H1 (cell line): ENCODE results near the gene IGF1. TPM values are rescaled to one million over a fixed set of nuclear protein-coding genes. Genes with fewer than 3 reads are reported as not detected.

Experiments used
- CTCF ChIA-PET: fragments of 300-600 bp; sonication (Branson Sonifier 250); formaldehyde crosslinking; loops from one replicate; lab custom pipeline; 2021; ENCODE audit not compliant: partially characterized antibody; lab: Charles Lee
- POLR2A ChIA-PET: fragments of 300-600 bp; sonication (Branson Sonifier 250); formaldehyde crosslinking; loops from one replicate; lab custom pipeline; 2021; ENCODE audit warnings: inconsistent platforms; ENCODE audit not compliant: partially characterized antibody; lab: Charles Lee
- DNase-seq, 2 experiments: peaks; one replicate each; pipeline versions ENCODE4 v3.0.0 to v3.0.0-alpha.2; 2010 to 2022; ENCODE audit warnings: low spot score in 2 of 2, low read depth in 1 of 2, mixed read lengths in 1 of 2
- FAIRE-seq: peaks from 2 replicates; lab custom pipeline; 2011; peaks lifted over from hg19 to GRCh38; lab: Jason Lieb, UNC
- H2AFZ ChIP-seq: 2 replicates; pipeline ENCODE4 v1.8.1; 2012; ENCODE audit warnings: low read length, inconsistent platforms
- H2AK5ac ChIP-seq: 2 replicates; pipeline ENCODE4 v1.6.1; 2013; ENCODE audit warnings: low read depth, low read length
- H2BK120ac ChIP-seq: replicated peaks from 2 replicates; pipeline ENCODE3; 2013; ENCODE audit warnings: low read depth, low read length, inconsistent platforms
- H2BK12ac ChIP-seq: 2 replicates; pipeline ENCODE4 v1.6.1; 2013; ENCODE audit warnings: low read depth, low read length
- H2BK15ac ChIP-seq: 2 replicates; pipeline ENCODE4 v1.6.1; 2013; ENCODE audit warnings: low read length
- H2BK20ac ChIP-seq: 2 replicates; pipeline ENCODE4 v1.6.1; 2013; ENCODE audit warnings: low read length
- H2BK5ac ChIP-seq: 2 replicates; pipeline ENCODE4 v1.6.1; 2013; ENCODE audit warnings: low read depth, low read length
- H3K14ac ChIP-seq: 2 replicates; pipeline ENCODE4 v1.6.1; 2013; ENCODE audit warnings: inconsistent platforms; ENCODE audit not compliant: insufficient read length
- H3K18ac ChIP-seq: 2 replicates; pipeline ENCODE4 v1.6.1; 2013; ENCODE audit warnings: low read length; ENCODE audit errors: extremely low read depth
- H3K23ac ChIP-seq: 2 replicates; pipeline ENCODE4 v1.6.1; 2013; ENCODE audit warnings: inconsistent platforms; ENCODE audit not compliant: insufficient read length
- H3K23me2 ChIP-seq: 2 replicates; pipeline ENCODE4 v1.6.1; 2013; ENCODE audit warnings: low read depth, low read length
- H3K27ac ChIP-seq: 2 replicates; pipeline ENCODE4 v1.6.1; 2011; ENCODE audit warnings: low read depth, low read length, inconsistent platforms
- H3K27me3 ChIP-seq, 4 experiments: replicated peaks in 1 of 4; 1 replicate in 1 of 4; 2 replicates in 3 of 4; pipeline versions ENCODE4 v1.6.1 to v1.8.1; 2011 to 2013; ENCODE audit warnings: low read length in 3 of 4, mild to moderate bottlenecking in 3 of 4, inconsistent platforms in 2 of 4, mixed read lengths in 2 of 4, moderate library complexity in 1 of 4; ENCODE audit not compliant: control insufficient read depth in 3 of 4, insufficient read depth in 3 of 4; ENCODE audit errors: extremely low read depth in 1 of 4
- H3K36me3 ChIP-seq, 4 experiments: 2 replicates each; pipeline versions ENCODE4 v1.6.1 to v1.8.1; 2011 to 2013; ENCODE audit warnings: mild to moderate bottlenecking in 4 of 4, low read length in 3 of 4, moderate library complexity in 2 of 4, control low read depth in 1 of 4, inconsistent platforms in 1 of 4; ENCODE audit not compliant: insufficient read depth in 4 of 4, control insufficient read depth in 2 of 4
- H3K4ac ChIP-seq: replicated peaks from 2 replicates; pipeline ENCODE3; 2013; ENCODE audit warnings: low read length, low read depth, mixed read lengths, inconsistent platforms; ENCODE audit not compliant: insufficient read length
- H3K4me1 ChIP-seq, 4 experiments: replicated peaks in 1 of 4; 1 replicate in 1 of 4; 2 replicates in 3 of 4; pipeline versions ENCODE4 v1.6.1 to v1.8.1; 2011 to 2013; ENCODE audit warnings: low read length in 3 of 4, inconsistent platforms in 2 of 4, mixed read lengths in 1 of 4; ENCODE audit not compliant: insufficient read depth in 4 of 4, control insufficient read depth in 3 of 4
- H3K4me2 ChIP-seq, 2 experiments: 2 replicates each; pipeline versions ENCODE4 v1.6.1 to v1.8.1; 2011 to 2013; ENCODE audit warnings: low read depth in 2 of 2, low read length in 2 of 2, control low read depth in 1 of 2, inconsistent platforms in 1 of 2, mild to moderate bottlenecking in 1 of 2; ENCODE audit not compliant: insufficient read depth in 1 of 2
- H3K4me3 ChIP-seq, 4 experiments: fragments of 200-600, 300-600 bp in 1 of 4; sonication (generic), shearing (Covaris generic), sonication (Bioruptor Twin) in 1 of 4; 2 replicates each; pipeline versions ENCODE4 v1.5.1 to v1.8.1; 2011 to 2016; ENCODE audit warnings: low read length in 4 of 4, low read depth in 3 of 4, control low read depth in 2 of 4, inconsistent platforms in 2 of 4, mild to moderate bottlenecking in 2 of 4, mixed read lengths in 1 of 4, moderate library complexity in 1 of 4; ENCODE audit not compliant: insufficient read depth in 2 of 4; ENCODE audit errors: extremely low read depth in 1 of 4
- H3K56ac ChIP-seq: replicated peaks from 2 replicates; pipeline ENCODE3; 2013; ENCODE audit warnings: low read depth, mild to moderate bottlenecking, mixed read lengths, low read length, inconsistent platforms; ENCODE audit not compliant: insufficient read length
- H3K79me1 ChIP-seq: 2 replicates; pipeline ENCODE4 v1.6.1; 2013; ENCODE audit warnings: low read depth, low read length, control low read depth
- H3K79me2 ChIP-seq, 2 experiments: 2 replicates each; pipeline versions ENCODE4 v1.6.1 to v1.8.1; 2012 to 2013; ENCODE audit warnings: low read length in 2 of 2, mild to moderate bottlenecking in 2 of 2, inconsistent platforms in 1 of 2; ENCODE audit not compliant: insufficient read depth in 2 of 2, control insufficient read depth in 1 of 2
- H3K9ac ChIP-seq, 4 experiments: replicated peaks in 1 of 4; 1 replicate in 1 of 4; 2 replicates in 3 of 4; pipeline versions ENCODE4 v1.6.1 to v1.8.1; 2011 to 2013; ENCODE audit warnings: low read depth in 3 of 4, low read length in 3 of 4, control low read depth in 2 of 4, mild to moderate bottlenecking in 2 of 4, moderate library complexity in 2 of 4, inconsistent platforms in 1 of 4; ENCODE audit errors: extremely low read depth in 1 of 4
- H3K9me3 ChIP-seq, 2 experiments: 2 replicates each; pipeline versions ENCODE4 v1.6.1 to v1.8.1; 2012 to 2013; ENCODE audit warnings: mild to moderate bottlenecking in 2 of 2, moderate library complexity in 2 of 2, control low read depth in 1 of 2, inconsistent platforms in 1 of 2, low read depth in 1 of 2, low read length in 1 of 2, mixed read lengths in 1 of 2; ENCODE audit not compliant: insufficient read depth in 2 of 2
- H4K20me1 ChIP-seq, 2 experiments: replicated peaks in 1 of 2; 2 replicates each; pipeline versions ENCODE3 to v1.8.1; 2011 to 2013; ENCODE audit warnings: inconsistent platforms in 2 of 2, low read length in 2 of 2, mild to moderate bottlenecking in 1 of 2; ENCODE audit not compliant: insufficient read depth in 2 of 2, control insufficient read depth in 1 of 2
- H4K5ac ChIP-seq: 2 replicates; pipeline ENCODE4 v1.6.1; 2013; ENCODE audit warnings: low read length, low read depth, mixed read lengths, inconsistent platforms; ENCODE audit not compliant: insufficient read length
- H4K8ac ChIP-seq: 2 replicates; pipeline ENCODE4 v1.8.0; 2013; ENCODE audit warnings: mild to moderate bottlenecking, moderate library complexity, low read length, inconsistent platforms; ENCODE audit not compliant: insufficient read depth; ENCODE audit errors: extremely low read depth
- H4K91ac ChIP-seq: replicated peaks from 2 replicates; pipeline ENCODE3; 2013; ENCODE audit warnings: low read length, mixed read lengths, inconsistent platforms; ENCODE audit not compliant: insufficient read length
- BRCA1 ChIP-seq: IDR thresholded peaks from 2 replicates; pipeline ENCODE4 v1.6.1; 2012; ENCODE audit warnings: low read depth, low read length, improper control_type of control experiment
- CREB1 ChIP-seq: IDR thresholded peaks from 2 replicates; pipeline ENCODE4 v1.6.1; 2012; ENCODE audit warnings: inconsistent platforms
- EZH2 ChIP-seq: fragments of 200-600 bp; sonication (generic); IDR thresholded peaks from 2 replicates; pipeline ENCODE4 v1.7.1; 2012; ENCODE audit warnings: low read depth, mild to moderate bottlenecking, moderate library complexity, low read length, inconsistent platforms; ENCODE audit not compliant: severe bottlenecking
- JUND ChIP-seq: IDR thresholded peaks from 2 replicates; pipeline ENCODE4 v1.6.1; 2011; ENCODE audit warnings: mild to moderate bottlenecking, improper control_type of control experiment, low read length
- KDM4A ChIP-seq: IDR thresholded peaks from one replicate; pipeline ENCODE4 v1.7.1; 2012; ENCODE audit warnings: low read depth, mild to moderate bottlenecking, moderate library complexity, low read length, inconsistent platforms; ENCODE audit not compliant: severe bottlenecking
- PHF8 ChIP-seq: fragments of 200-600 bp; sonication (generic); conservative IDR thresholded peaks from 2 replicates; pipeline ENCODE4 v1.7.1; 2012; ENCODE audit warnings: low read depth, mild to moderate bottlenecking, inconsistent platforms, low read length, moderate library complexity
- RAD21 ChIP-seq, 2 experiments: IDR thresholded peaks in 1 of 2; conservative IDR thresholded peaks in 1 of 2; 2 replicates each; pipeline ENCODE4 v1.6.1; 2011; ENCODE audit warnings: low read depth in 2 of 2, low read length in 2 of 2, improper control_type of control experiment in 1 of 2, inconsistent platforms in 1 of 2, mild to moderate bottlenecking in 1 of 2, moderate library complexity in 1 of 2
- RBBP5 ChIP-seq: IDR thresholded peaks from 2 replicates; pipeline ENCODE4 v1.7.1; 2012; ENCODE audit warnings: low read depth, mild to moderate bottlenecking, inconsistent platforms, low read length, moderate library complexity, borderline replicate concordance
- SAP30 ChIP-seq: fragments of 300-600 bp; sonication (generic); IDR thresholded peaks from 2 replicates; pipeline ENCODE4 v1.7.1; 2012; ENCODE audit warnings: low read length, moderate library complexity, mild to moderate bottlenecking, inconsistent platforms; ENCODE audit not compliant: insufficient read depth, insufficient replicate concordance
- SIN3A ChIP-seq, 2 experiments: IDR thresholded peaks in 1 of 2; conservative IDR thresholded peaks in 1 of 2; 2 replicates each; pipeline ENCODE4 v1.6.1; 2011 to 2012; ENCODE audit warnings: low read length in 2 of 2, improper control_type of control experiment in 1 of 2, low read depth in 1 of 2, mild to moderate bottlenecking in 1 of 2
- SIX5 ChIP-seq: IDR thresholded peaks from 2 replicates; pipeline ENCODE4 v1.6.1; 2011; ENCODE audit warnings: mild to moderate bottlenecking, low read depth, low read length
- SP1 ChIP-seq: IDR thresholded peaks from 2 replicates; pipeline ENCODE4 v1.6.1; 2011; ENCODE audit warnings: low read depth, low read length
- SRF ChIP-seq: IDR thresholded peaks from 2 replicates; pipeline ENCODE4 v1.6.1; 2011; ENCODE audit warnings: mild to moderate bottlenecking, low read depth, low read length, moderate library complexity
- TEAD4 ChIP-seq: IDR thresholded peaks from 2 replicates; pipeline ENCODE4 v1.6.1; 2012; ENCODE audit warnings: low read depth, low read length, inconsistent platforms, mixed read lengths
- WGBS, 2 experiments: shearing (Covaris generic) in 1 of 2; methylation state at CpG; one replicate each; pipeline versions ENCODE4 v1.1.6 to v1.1.7; 2013 to 2015; ENCODE audit warnings: low lambda C conversion rate in 2 of 2, mixed read lengths in 2 of 2, inconsistent platforms in 1 of 2, low coverage in 1 of 2, missing lambda C conversion rate in 1 of 2; ENCODE audit not compliant: insufficient replicate concordance in 2 of 2, insufficient coverage in 1 of 2, insufficient read length in 1 of 2; ENCODE audit errors: extremely low coverage in 1 of 2, missing lambda C conversion rate in 1 of 2; 5-methylcytosine and 5-hydroxymethylcytosine counted together
- polyA plus RNA-seq, 7 experiments: library from polyadenylated mRNA; depleted of rRNA in 3 of 7; stranded (reverse) in 5 of 7; unstranded in 2 of 7; fragments of >200 nt in 5 of 7; fragments of 200-250 nt in 2 of 7; gene quantifications; 1 replicate in 5 of 7; 2 replicates in 1 of 7; 4 replicates in 1 of 7; pipeline versions ENCODE4 v1.2.1 to v1.2.3, GENCODE V29; 2011 to 2013; ENCODE audit warnings: missing spikeins in 2 of 7, mixed read lengths in 2 of 7
- total RNA-seq: library from RNA; stranded (reverse); fragmentation: NEBNext Ultra II Directional; extraction: Animal tissue kit (Norgen Biotek cat#: 25700); gene quantifications from 2 replicates; pipeline ENCODE4 v1.2.1, GENCODE V29; 2021

IGF1 gene
- total and polyA plus RNA-seq, 2 of the 8 experiments (the other 6 are each of a cell fraction or from before 2014, with no cell fraction given): not detected

DNA sequence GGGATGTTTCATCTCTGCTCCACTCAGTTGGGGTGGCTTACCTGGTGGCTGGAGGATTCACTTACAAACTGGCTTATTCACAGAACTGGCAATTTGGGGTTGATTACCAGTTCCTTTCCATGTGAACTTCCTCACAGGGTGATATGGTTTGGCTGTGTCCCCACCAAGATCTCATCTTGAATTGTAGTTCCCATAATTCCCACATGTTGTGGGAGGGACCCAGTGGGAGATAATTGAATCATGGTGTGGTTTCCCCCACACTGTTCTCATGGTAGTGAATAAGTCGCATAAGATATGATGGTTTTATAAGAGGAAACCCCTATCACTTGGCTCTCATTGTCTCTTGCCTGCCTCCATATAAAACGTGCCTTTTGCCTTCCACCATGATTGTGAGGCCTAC lies 26.9 kb upstream of the IGF1 start:
- H3K23me2 ChIP-seq: no peaks in the 10 kb centered on the region
- H3K9ac ChIP-seq: no peak overlapping the region
- H2AFZ ChIP-seq: no peak overlapping the region
- no peak overlapping the region for H2AK5ac ChIP-seq
- no peak overlapping the region for H2BK20ac ChIP-seq
- H3K56ac ChIP-seq: no peak overlapping the region
- FAIRE-seq: no peak
- H4K20me1 ChIP-seq: no peaks in the 10 kb centered on the region
- no peak overlapping the region for H4K5ac ChIP-seq
- H4K8ac ChIP-seq: no peak overlapping the region
- no peaks in the 10 kb centered on the region for H3K36me3 ChIP-seq
- no peak overlapping the region for H2BK15ac ChIP-seq
- H2BK120ac ChIP-seq: no peak overlapping the region
- H3K4me3 ChIP-seq: no peak overlapping the region
- no peak overlapping the region for H4K91ac ChIP-seq
- no peak overlapping the region for H3K18ac ChIP-seq
- H3K27ac ChIP-seq: no peak overlapping the region
- H3K9me3 ChIP-seq: 0 out of 4 replicates have a peak, but pooled peaks cover 0 to 4% of the 10 kb centered on the region in 2 experiments
- H2BK5ac ChIP-seq: no peak overlapping the region
- no peak overlapping the region for H3K23ac ChIP-seq
- H3K79me2 ChIP-seq: no peaks in the 10 kb centered on the region
- no peaks in the 10 kb centered on the region; a peak in 1 of 7 replicates for H3K4me1 ChIP-seq
- no peaks in the 10 kb centered on the region for H3K79me1 ChIP-seq
- CTCF ChIA-PET: no interaction called here
- 0% methylated on average over 2 of the region's 2 CpGs; no CpG with 5 or more reads in 1 of the 2 experiments for WGBS, 2 experiments
- no peak for DNase-seq
- H3K4me2 ChIP-seq: no peak overlapping the region
- POLR2A ChIA-PET: no interaction called here
- no peak overlapping the region for H3K4ac ChIP-seq
- TF ChIP-seq KDM4A (no peak), CREB1 (no peak), SIX5 (no peak), PHF8 (no peak), SP1 (no peak), RBBP5 (no peak), RAD21 (IDR thresholded peaks at IDR 0.05 in 1 of 2, conservative IDR thresholded peaks at IDR 0.05 in 1 of 2; ENCODE audit: low read depth in 2 of 2, low read length in 2 of 2) (no peak), TEAD4 (no peak), JUND (no peak), SRF (no peak), SIN3A (conservative IDR thresholded peaks at IDR 0.05 in 1 of 2, IDR thresholded peaks at IDR 0.05 in 1 of 2; ENCODE audit: low read depth in 1 of 2, low read length in 2 of 2) (no peak), BRCA1 (no peak), EZH2 (no peak), SAP30 (no peak)
- no peak overlapping the region for H3K14ac ChIP-seq
- H3K27me3 ChIP-seq: no peaks in the 10 kb centered on the region
- H2BK12ac ChIP-seq: no peak overlapping the region
